IPS-NIHi7 (cell line): ENCODE results near the gene PSMB9.
"Not testable (repeated sequence)": the region's sequence is repeated elsewhere in the genome, so short reads cannot be mapped to it uniquely, and the experiment has no call there.

Source experiments
- DNase-seq: peaks from one replicate; pipeline ENCODE4 v3.0.0; 2012; ENCODE audit warnings: mixed read lengths; ENCODE audit errors: extremely low spot score

The PSMB9 gene

GRCh38 chr6:32860674-32861073 is 6.7 kb downstream of the PSMB9 start:
- no peak for DNase-seq

DNA sequence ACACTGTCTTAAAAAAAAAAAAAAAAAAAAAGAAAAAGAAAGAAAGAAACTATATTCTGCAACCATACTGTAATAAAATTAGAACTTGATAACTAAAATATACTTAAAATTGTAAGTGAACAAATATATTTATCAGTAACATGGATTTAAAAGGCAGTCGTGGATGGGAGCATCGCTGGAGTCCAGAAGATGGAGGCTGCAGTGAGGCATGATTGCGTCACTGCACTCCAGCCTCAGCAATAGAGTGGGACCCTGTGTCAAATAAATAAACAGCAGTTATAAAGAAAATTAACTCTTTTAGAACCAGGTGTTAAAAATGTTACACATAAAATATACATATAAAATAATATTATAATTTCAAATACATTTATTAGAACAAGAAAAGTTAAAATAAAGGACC is 8.7 kb downstream of the PSMB9 start:
- no peak for DNase-seq

DNA sequence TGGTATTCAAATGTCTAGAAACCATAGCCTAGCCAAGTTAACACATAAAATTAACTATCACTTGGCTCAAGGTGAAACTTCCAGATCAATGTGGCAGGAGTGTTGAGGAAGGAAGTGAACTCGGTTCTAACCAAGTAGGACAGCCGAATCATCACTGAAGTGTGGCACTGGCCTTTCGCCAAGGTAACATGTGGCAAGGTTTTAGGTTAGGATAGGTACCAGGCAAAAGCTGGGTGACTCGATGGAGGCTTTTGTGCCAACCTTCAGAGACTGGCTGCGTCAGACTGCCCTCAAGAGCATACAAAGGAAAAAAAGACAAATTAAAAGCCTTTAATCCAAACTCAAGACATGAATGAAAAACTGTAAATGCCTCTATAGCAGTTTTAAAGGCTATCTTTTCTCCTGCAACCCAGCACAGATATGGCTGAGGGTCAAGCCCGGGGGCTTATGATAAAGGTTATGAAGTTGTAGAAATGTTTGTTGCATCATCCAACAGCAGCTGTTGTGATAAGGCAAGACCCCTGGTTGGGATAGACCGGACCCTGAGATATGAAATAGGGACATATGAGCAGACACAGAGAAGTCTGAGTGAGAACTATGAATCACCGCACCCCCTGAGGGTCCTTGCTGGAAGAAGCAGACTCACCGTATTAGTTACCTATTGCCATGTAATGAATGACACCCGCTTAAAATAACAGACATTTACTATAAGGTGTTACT is 11.9 kb downstream of the PSMB9 start:
- no peak for DNase-seq

DNA sequence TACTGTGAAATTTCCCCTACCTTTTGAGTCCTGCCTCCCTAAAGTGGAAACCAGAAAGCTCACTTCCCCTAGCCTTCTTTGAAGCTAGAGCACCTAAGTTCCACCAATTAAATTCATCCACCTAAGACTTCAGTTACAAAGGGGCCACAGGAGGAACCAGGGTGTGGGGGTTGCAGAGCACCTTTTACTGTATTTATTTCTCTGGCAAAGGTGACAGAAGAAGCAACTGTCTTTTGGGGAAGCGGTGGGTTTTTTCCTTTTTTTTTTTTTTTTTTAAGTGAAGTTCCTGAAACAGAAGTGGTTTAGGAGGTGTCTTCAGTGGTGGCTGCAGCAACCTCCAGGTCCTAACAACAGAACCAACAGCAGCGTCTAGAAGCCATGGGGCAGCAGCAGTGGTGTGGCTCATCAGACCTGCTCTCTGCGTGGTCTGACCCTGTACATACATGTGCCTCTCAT is 13.1 kb downstream of the PSMB9 start:
- DNase-seq, result no peak

- DNase-seq, result no peak
Measured at GRCh38 chr6:32867554-32868256, 13.7 kb downstream of the PSMB9 start.

DNA sequence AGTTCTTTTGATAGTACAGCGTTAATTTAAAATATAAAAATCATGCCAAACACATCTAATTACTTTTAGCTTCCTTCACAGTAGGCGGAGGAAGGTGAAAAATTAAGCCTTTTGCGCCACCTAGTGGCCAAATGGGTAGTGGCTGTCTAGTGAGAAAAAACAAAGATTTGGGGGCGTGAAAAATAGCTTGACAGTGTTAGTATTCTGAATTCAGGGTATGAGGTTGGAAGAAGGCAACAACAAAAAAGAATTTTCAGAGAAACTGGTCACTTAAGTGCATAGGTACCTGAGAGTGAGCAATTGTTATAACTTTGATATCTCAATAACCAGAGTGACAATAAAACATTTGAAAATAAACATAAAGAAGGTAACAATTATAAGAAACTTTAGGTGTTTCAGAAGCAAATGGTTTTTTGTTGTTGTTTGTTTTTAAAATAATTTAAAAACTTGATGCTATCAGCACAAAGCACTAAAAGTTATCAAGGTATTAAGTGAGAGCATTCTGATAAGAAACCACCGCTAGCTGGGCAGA is 14.3 kb downstream of the PSMB9 start:
- DNase-seq, result peak; percentile 50

GRCh38 chr6:32873947-32874346 is 20.0 kb downstream of the PSMB9 start:
- DNase-seq, result not testable (repeated sequence)

GRCh38 chr6:32876603-32877002 is 22.6 kb downstream of the PSMB9 start:
- no peak for DNase-seq

DNA sequence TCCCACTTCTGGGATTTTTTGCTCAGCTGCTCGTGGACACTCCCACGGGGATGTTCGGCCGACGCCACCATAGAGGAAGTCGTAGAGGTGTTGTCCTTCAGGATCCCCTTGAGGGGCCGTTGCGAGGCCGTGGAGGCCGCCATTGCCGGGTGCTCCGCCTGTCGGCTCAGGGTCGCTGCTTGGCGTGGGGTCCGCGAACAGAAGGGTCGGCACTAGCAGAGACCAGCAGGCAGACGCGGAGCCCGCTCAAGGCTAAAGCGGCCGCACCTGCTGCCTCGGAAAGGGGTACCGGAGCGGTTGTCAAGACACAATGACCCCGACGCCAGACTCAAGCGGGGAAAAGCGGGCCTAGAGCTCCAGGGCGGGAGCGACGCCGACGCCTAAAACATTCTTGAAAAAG is 25.7 kb downstream of the PSMB9 start:
- no peak for DNase-seq

DNA sequence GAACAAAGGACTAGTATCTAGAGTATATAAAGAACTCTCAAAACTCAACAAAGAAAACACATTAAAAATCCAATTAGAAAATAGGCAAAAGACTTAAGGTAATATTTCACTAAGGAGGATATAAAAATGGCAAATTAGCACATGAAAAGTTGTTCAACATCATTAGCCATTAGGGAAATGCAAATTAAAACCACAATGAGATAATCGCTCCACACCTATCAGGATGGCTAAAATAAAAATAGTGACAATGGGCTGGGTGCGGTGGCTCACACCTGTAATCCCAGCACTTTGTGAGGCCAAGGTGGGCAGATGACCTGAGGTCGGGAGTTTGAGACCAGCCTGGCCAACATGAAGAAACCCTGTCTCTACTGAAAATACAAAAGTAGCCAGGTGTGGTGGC is 27.0 kb downstream of the PSMB9 start:
- DNase-seq, result not testable (repeated sequence)

GRCh38 chr6:32882879-32883250 is 28.9 kb downstream of the PSMB9 start:
- no peak for DNase-seq

DNA sequence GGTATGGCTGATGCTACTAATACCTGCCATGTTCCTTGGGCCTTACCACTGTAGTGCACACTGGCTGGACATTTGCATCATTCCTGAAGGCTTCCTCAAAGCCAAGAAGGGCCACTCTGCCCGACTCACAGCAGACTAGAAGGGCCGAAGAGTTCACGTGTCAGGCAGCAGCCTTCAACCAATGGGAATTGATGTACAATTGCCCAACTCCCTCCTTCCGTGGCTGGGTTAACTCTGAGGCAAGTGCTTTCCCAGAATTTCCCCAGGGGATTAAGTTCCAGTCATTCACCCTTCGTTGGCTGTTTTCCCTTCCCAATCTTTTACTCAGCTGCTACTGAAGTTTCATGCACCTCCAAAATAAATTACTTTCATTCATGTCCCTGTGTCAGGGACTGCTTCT is 29.8 kb downstream of the PSMB9 start:
- no peak for DNase-seq

GRCh38 chr6:32885698-32886286 is 31.8 kb downstream of the PSMB9 start:
- DNase-seq, result peak; percentile 33

- no peak for DNase-seq
Measured at GRCh38 chr6:32886681-32887383, 32.8 kb downstream of the PSMB9 start.

DNA sequence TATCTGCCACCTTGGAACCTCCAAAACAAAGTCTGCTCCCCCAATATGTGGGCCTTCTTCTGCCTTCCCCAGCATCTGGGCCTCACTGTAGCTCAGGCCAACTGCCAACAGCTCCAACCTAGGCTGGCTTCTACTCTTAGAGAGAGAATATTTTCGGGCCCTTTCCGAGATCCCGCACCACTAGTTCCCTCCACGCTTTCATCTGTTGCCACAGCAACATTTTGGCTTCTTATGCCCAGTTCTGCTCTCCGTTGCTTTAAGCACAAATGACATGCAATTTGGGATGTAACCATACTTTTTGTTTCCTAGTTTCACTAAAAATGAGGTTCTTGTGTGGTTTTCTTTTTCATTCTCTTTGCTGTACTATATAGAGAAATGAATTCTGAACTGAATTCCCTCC is 33.6 kb downstream of the PSMB9 start:
- no peak for DNase-seq

- no peak for DNase-seq
Measured at GRCh38 chr6:32888576-32888975, 34.6 kb downstream of the PSMB9 start.

DNA sequence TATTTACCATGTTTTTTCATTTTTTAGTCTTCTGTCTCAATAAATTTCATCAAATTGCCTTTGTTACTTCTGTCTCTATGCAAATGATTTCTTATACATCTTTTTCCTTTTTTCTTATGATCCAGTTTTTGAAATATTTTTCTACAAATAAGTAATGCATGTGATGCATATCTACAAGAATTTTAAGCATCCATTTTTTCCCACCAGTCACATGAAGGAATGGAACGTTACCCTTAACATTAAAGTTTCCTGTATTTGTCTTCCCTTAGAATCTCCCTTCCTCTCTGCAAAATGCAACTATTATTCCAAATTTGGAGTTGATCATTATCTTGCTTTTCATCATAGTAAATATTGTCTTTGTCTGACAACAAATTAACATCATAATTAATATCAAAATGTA is 35.5 kb downstream of the PSMB9 start:
- no peak for DNase-seq

- DNase-seq, result no peak
Measured at GRCh38 chr6:32890831-32891230, 36.8 kb downstream of the PSMB9 start.

GRCh38 chr6:32894085-32895005 is 40.4 kb downstream of the PSMB9 start:
- peak; percentile 99 for DNase-seq

DNA sequence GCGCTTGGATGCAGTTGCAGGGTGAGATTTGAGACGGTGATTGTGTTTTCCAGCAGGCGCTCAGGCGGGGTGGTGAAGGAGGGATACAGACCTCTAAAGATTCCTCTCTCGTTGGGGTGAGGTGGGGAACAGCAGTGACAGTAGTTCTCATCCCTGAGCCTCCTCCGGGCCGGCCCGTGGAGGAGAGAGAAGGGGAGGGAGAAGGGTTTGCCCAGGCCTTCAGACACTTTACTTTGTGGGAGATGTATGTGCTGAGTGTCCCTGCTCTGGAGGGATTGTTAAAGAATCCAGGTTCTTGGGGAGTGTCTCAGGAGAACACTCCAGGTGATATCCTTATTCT is 41.0 kb downstream of the PSMB9 start:
- DNase-seq, result no peak

DNA sequence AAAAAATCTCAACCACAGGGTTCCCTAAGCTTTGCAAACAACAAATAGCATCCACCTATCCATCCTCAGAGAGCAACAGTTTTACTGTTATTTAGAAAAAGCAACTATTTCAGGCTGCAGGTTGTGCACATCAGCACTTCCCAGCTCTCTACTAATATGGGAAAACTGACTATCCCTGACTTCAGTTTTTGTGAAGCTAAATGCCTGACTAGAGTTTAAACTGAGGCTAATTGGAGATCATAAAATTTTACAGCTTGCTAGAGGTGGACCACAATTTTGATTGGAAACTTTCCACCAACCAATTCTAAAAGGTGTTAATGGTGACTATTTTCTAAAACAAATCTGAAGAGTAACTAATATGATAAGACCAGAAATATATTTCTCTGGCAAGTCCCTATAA is 50.0 kb downstream of the PSMB9 start:
- no peak for DNase-seq
